H1 (cell line): Measurements from ENCODE around the gene IDH2. TPM values are rescaled to one million over a fixed set of nuclear protein-coding genes. Genes with fewer than 3 reads are reported as not detected.
A peak's percentile ranks its signal among the peaks of the same experiment; 100 is the strongest.

Experiments
- CTCF ChIA-PET: fragments of 300-600 bp; sonication (Branson Sonifier 250); formaldehyde crosslinking; loops from one replicate; lab custom pipeline; 2021; ENCODE audit not compliant: partially characterized antibody; lab: Charles Lee
- POLR2A ChIA-PET: fragments of 300-600 bp; sonication (Branson Sonifier 250); formaldehyde crosslinking; loops from one replicate; lab custom pipeline; 2021; ENCODE audit warnings: inconsistent platforms; ENCODE audit not compliant: partially characterized antibody; lab: Charles Lee
- DNase-seq, 2 experiments: peaks; one replicate each; pipeline versions ENCODE4 v3.0.0 to v3.0.0-alpha.2; 2010 to 2022; ENCODE audit warnings: low spot score in 2 of 2, low read depth in 1 of 2, mixed read lengths in 1 of 2
- FAIRE-seq: peaks from 2 replicates; lab custom pipeline; 2011; peaks lifted over from hg19 to GRCh38; lab: Jason Lieb, UNC
- H2AFZ ChIP-seq: 2 replicates; pipeline ENCODE4 v1.8.1; 2012; ENCODE audit warnings: low read length, inconsistent platforms
- H2AK5ac ChIP-seq: 2 replicates; pipeline ENCODE4 v1.6.1; 2013; ENCODE audit warnings: low read depth, low read length
- H2BK120ac ChIP-seq: replicated peaks from 2 replicates; pipeline ENCODE3; 2013; ENCODE audit warnings: low read depth, low read length, inconsistent platforms
- H2BK12ac ChIP-seq: 2 replicates; pipeline ENCODE4 v1.6.1; 2013; ENCODE audit warnings: low read depth, low read length
- H2BK15ac ChIP-seq: 2 replicates; pipeline ENCODE4 v1.6.1; 2013; ENCODE audit warnings: low read length
- H2BK20ac ChIP-seq: 2 replicates; pipeline ENCODE4 v1.6.1; 2013; ENCODE audit warnings: low read length
- H2BK5ac ChIP-seq: 2 replicates; pipeline ENCODE4 v1.6.1; 2013; ENCODE audit warnings: low read depth, low read length
- H3K14ac ChIP-seq: 2 replicates; pipeline ENCODE4 v1.6.1; 2013; ENCODE audit warnings: inconsistent platforms; ENCODE audit not compliant: insufficient read length
- H3K18ac ChIP-seq: 2 replicates; pipeline ENCODE4 v1.6.1; 2013; ENCODE audit warnings: low read length; ENCODE audit errors: extremely low read depth
- H3K23ac ChIP-seq: 2 replicates; pipeline ENCODE4 v1.6.1; 2013; ENCODE audit warnings: inconsistent platforms; ENCODE audit not compliant: insufficient read length
- H3K23me2 ChIP-seq: 2 replicates; pipeline ENCODE4 v1.6.1; 2013; ENCODE audit warnings: low read depth, low read length
- H3K27ac ChIP-seq: 2 replicates; pipeline ENCODE4 v1.6.1; 2011; ENCODE audit warnings: low read depth, low read length, inconsistent platforms
- H3K27me3 ChIP-seq, 4 experiments: replicated peaks in 1 of 4; 1 replicate in 1 of 4; 2 replicates in 3 of 4; pipeline versions ENCODE4 v1.6.1 to v1.8.1; 2011 to 2013; ENCODE audit warnings: low read length in 3 of 4, mild to moderate bottlenecking in 3 of 4, inconsistent platforms in 2 of 4, mixed read lengths in 2 of 4, moderate library complexity in 1 of 4; ENCODE audit not compliant: control insufficient read depth in 3 of 4, insufficient read depth in 3 of 4; ENCODE audit errors: extremely low read depth in 1 of 4
- H3K36me3 ChIP-seq, 4 experiments: 2 replicates each; pipeline versions ENCODE4 v1.6.1 to v1.8.1; 2011 to 2013; ENCODE audit warnings: mild to moderate bottlenecking in 4 of 4, low read length in 3 of 4, moderate library complexity in 2 of 4, control low read depth in 1 of 4, inconsistent platforms in 1 of 4; ENCODE audit not compliant: insufficient read depth in 4 of 4, control insufficient read depth in 2 of 4
- H3K4ac ChIP-seq: replicated peaks from 2 replicates; pipeline ENCODE3; 2013; ENCODE audit warnings: low read length, low read depth, mixed read lengths, inconsistent platforms; ENCODE audit not compliant: insufficient read length
- H3K4me1 ChIP-seq, 4 experiments: replicated peaks in 1 of 4; 1 replicate in 1 of 4; 2 replicates in 3 of 4; pipeline versions ENCODE4 v1.6.1 to v1.8.1; 2011 to 2013; ENCODE audit warnings: low read length in 3 of 4, inconsistent platforms in 2 of 4, mixed read lengths in 1 of 4; ENCODE audit not compliant: insufficient read depth in 4 of 4, control insufficient read depth in 3 of 4
- H3K4me2 ChIP-seq, 2 experiments: 2 replicates each; pipeline versions ENCODE4 v1.6.1 to v1.8.1; 2011 to 2013; ENCODE audit warnings: low read depth in 2 of 2, low read length in 2 of 2, control low read depth in 1 of 2, inconsistent platforms in 1 of 2, mild to moderate bottlenecking in 1 of 2; ENCODE audit not compliant: insufficient read depth in 1 of 2
- H3K4me3 ChIP-seq, 4 experiments: fragments of 200-600, 300-600 bp in 1 of 4; sonication (generic), shearing (Covaris generic), sonication (Bioruptor Twin) in 1 of 4; 2 replicates each; pipeline versions ENCODE4 v1.5.1 to v1.8.1; 2011 to 2016; ENCODE audit warnings: low read length in 4 of 4, low read depth in 3 of 4, control low read depth in 2 of 4, inconsistent platforms in 2 of 4, mild to moderate bottlenecking in 2 of 4, mixed read lengths in 1 of 4, moderate library complexity in 1 of 4; ENCODE audit not compliant: insufficient read depth in 2 of 4; ENCODE audit errors: extremely low read depth in 1 of 4
- H3K56ac ChIP-seq: replicated peaks from 2 replicates; pipeline ENCODE3; 2013; ENCODE audit warnings: low read depth, mild to moderate bottlenecking, mixed read lengths, low read length, inconsistent platforms; ENCODE audit not compliant: insufficient read length
- H3K79me1 ChIP-seq: 2 replicates; pipeline ENCODE4 v1.6.1; 2013; ENCODE audit warnings: low read depth, low read length, control low read depth
- H3K79me2 ChIP-seq, 2 experiments: 2 replicates each; pipeline versions ENCODE4 v1.6.1 to v1.8.1; 2012 to 2013; ENCODE audit warnings: low read length in 2 of 2, mild to moderate bottlenecking in 2 of 2, inconsistent platforms in 1 of 2; ENCODE audit not compliant: insufficient read depth in 2 of 2, control insufficient read depth in 1 of 2
- H3K9ac ChIP-seq, 4 experiments: replicated peaks in 1 of 4; 1 replicate in 1 of 4; 2 replicates in 3 of 4; pipeline versions ENCODE4 v1.6.1 to v1.8.1; 2011 to 2013; ENCODE audit warnings: low read depth in 3 of 4, low read length in 3 of 4, control low read depth in 2 of 4, mild to moderate bottlenecking in 2 of 4, moderate library complexity in 2 of 4, inconsistent platforms in 1 of 4; ENCODE audit errors: extremely low read depth in 1 of 4
- H3K9me3 ChIP-seq, 2 experiments: 2 replicates each; pipeline versions ENCODE4 v1.6.1 to v1.8.1; 2012 to 2013; ENCODE audit warnings: mild to moderate bottlenecking in 2 of 2, moderate library complexity in 2 of 2, control low read depth in 1 of 2, inconsistent platforms in 1 of 2, low read depth in 1 of 2, low read length in 1 of 2, mixed read lengths in 1 of 2; ENCODE audit not compliant: insufficient read depth in 2 of 2
- H4K20me1 ChIP-seq, 2 experiments: replicated peaks in 1 of 2; 2 replicates each; pipeline versions ENCODE3 to v1.8.1; 2011 to 2013; ENCODE audit warnings: inconsistent platforms in 2 of 2, low read length in 2 of 2, mild to moderate bottlenecking in 1 of 2; ENCODE audit not compliant: insufficient read depth in 2 of 2, control insufficient read depth in 1 of 2
- H4K5ac ChIP-seq: 2 replicates; pipeline ENCODE4 v1.6.1; 2013; ENCODE audit warnings: low read length, low read depth, mixed read lengths, inconsistent platforms; ENCODE audit not compliant: insufficient read length
- H4K8ac ChIP-seq: 2 replicates; pipeline ENCODE4 v1.8.0; 2013; ENCODE audit warnings: mild to moderate bottlenecking, moderate library complexity, low read length, inconsistent platforms; ENCODE audit not compliant: insufficient read depth; ENCODE audit errors: extremely low read depth
- H4K91ac ChIP-seq: replicated peaks from 2 replicates; pipeline ENCODE3; 2013; ENCODE audit warnings: low read length, mixed read lengths, inconsistent platforms; ENCODE audit not compliant: insufficient read length
- CHD1 ChIP-seq: IDR thresholded peaks from 2 replicates; pipeline ENCODE4 v1.6.1; 2012; ENCODE audit warnings: low read depth, low read length, improper control_type of control experiment
- CTBP2 ChIP-seq: IDR thresholded peaks from 2 replicates; pipeline ENCODE4 v1.7.0; 2011; ENCODE audit warnings: borderline replicate concordance, mild to moderate bottlenecking, moderate library complexity, mixed read lengths, low read length; ENCODE audit not compliant: insufficient read depth, insufficient read length
- KDM1A ChIP-seq: fragments of 200-600, 300-600 bp; sonication (generic); IDR thresholded peaks from 2 replicates; pipeline ENCODE4 v1.7.1; 2016; ENCODE audit warnings: mild to moderate bottlenecking, low read length, borderline replicate concordance
- POU5F1 ChIP-seq: IDR thresholded peaks from 2 replicates; pipeline ENCODE4 v1.6.1; 2011; ENCODE audit warnings: low read depth, mild to moderate bottlenecking, low read length, moderate library complexity
- RAD21 ChIP-seq, 2 experiments: IDR thresholded peaks in 1 of 2; conservative IDR thresholded peaks in 1 of 2; 2 replicates each; pipeline ENCODE4 v1.6.1; 2011; ENCODE audit warnings: low read depth in 2 of 2, low read length in 2 of 2, improper control_type of control experiment in 1 of 2, inconsistent platforms in 1 of 2, mild to moderate bottlenecking in 1 of 2, moderate library complexity in 1 of 2
- RBBP5 ChIP-seq: IDR thresholded peaks from 2 replicates; pipeline ENCODE4 v1.7.1; 2012; ENCODE audit warnings: low read depth, mild to moderate bottlenecking, inconsistent platforms, low read length, moderate library complexity, borderline replicate concordance
- SIN3A ChIP-seq, 2 experiments: IDR thresholded peaks in 1 of 2; conservative IDR thresholded peaks in 1 of 2; 2 replicates each; pipeline ENCODE4 v1.6.1; 2011 to 2012; ENCODE audit warnings: low read length in 2 of 2, improper control_type of control experiment in 1 of 2, low read depth in 1 of 2, mild to moderate bottlenecking in 1 of 2
- SIRT6 ChIP-seq: IDR thresholded peaks from one replicate; pipeline ENCODE4 v1.7.1; 2012; ENCODE audit warnings: low read length, inconsistent platforms
- USF2 ChIP-seq: IDR thresholded peaks from 2 replicates; pipeline ENCODE4 v1.6.1; 2011; ENCODE audit warnings: low read length, improper control_type of control experiment
- WGBS, 2 experiments: shearing (Covaris generic) in 1 of 2; methylation state at CpG; one replicate each; pipeline versions ENCODE4 v1.1.6 to v1.1.7; 2013 to 2015; ENCODE audit warnings: low lambda C conversion rate in 2 of 2, mixed read lengths in 2 of 2, inconsistent platforms in 1 of 2, low coverage in 1 of 2, missing lambda C conversion rate in 1 of 2; ENCODE audit not compliant: insufficient replicate concordance in 2 of 2, insufficient coverage in 1 of 2, insufficient read length in 1 of 2; ENCODE audit errors: extremely low coverage in 1 of 2, missing lambda C conversion rate in 1 of 2; 5-methylcytosine and 5-hydroxymethylcytosine counted together
- polyA plus RNA-seq, 7 experiments: library from polyadenylated mRNA; depleted of rRNA in 3 of 7; stranded (reverse) in 5 of 7; unstranded in 2 of 7; fragments of >200 nt in 5 of 7; fragments of 200-250 nt in 2 of 7; gene quantifications; 1 replicate in 5 of 7; 2 replicates in 1 of 7; 4 replicates in 1 of 7; pipeline versions ENCODE4 v1.2.1 to v1.2.3, GENCODE V29; 2011 to 2013; ENCODE audit warnings: missing spikeins in 2 of 7, mixed read lengths in 2 of 7
- total RNA-seq: library from RNA; stranded (reverse); fragmentation: NEBNext Ultra II Directional; extraction: Animal tissue kit (Norgen Biotek cat#: 25700); gene quantifications from 2 replicates; pipeline ENCODE4 v1.2.1, GENCODE V29; 2021

The IDH2 gene
- total and polyA plus RNA-seq, 2 of the 8 experiments (the other 6 are each of a cell fraction or from before 2014, with no cell fraction given), result 64.2 to 84.6 TPM

- H3K4me1 ChIP-seq, result no peaks in the 10 kb centered on the region; a peak in 5 of 7 replicates
- H3K9me3 ChIP-seq, result no peaks in the 10 kb centered on the region
- no peak overlapping the region for H2BK12ac ChIP-seq
- H3K27me3 ChIP-seq, result no peaks in the 10 kb centered on the region; a peak in 1 of 7 replicates
- H3K14ac ChIP-seq, result no peak overlapping the region
- H3K56ac ChIP-seq, result no peak overlapping the region
- no peaks in the 10 kb centered on the region for H3K79me1 ChIP-seq
- H4K20me1 ChIP-seq, result no peaks in the 10 kb centered on the region
- no peak overlapping the region for H2BK20ac ChIP-seq
- 0 out of 2 replicates have a peak overlapping the region, but pooled peaks have one; percentile 4 for H2AFZ ChIP-seq
- no peak overlapping the region for H3K4me2 ChIP-seq
- no peak overlapping the region for H3K4ac ChIP-seq
- no peak overlapping the region for H2BK5ac ChIP-seq
- no peak overlapping the region for H3K18ac ChIP-seq
- no peaks in the 10 kb centered on the region for H3K36me3 ChIP-seq
- no peak overlapping the region for H4K91ac ChIP-seq
- H4K8ac ChIP-seq, result no peak overlapping the region
- no peak overlapping the region for H3K27ac ChIP-seq
- H2BK120ac ChIP-seq, result no peak overlapping the region
- H3K23me2 ChIP-seq, result no peaks in the 10 kb centered on the region
- FAIRE-seq (no peak), DNase-seq (no peak)
- H4K5ac ChIP-seq, result no peak overlapping the region
- WGBS, 2 experiments, result 90% methylated on average over 9 of the region's 9 CpGs; no CpG with 5 or more reads in 1 of the 2 experiments
- no peak overlapping the region for H3K23ac ChIP-seq
- POLR2A ChIA-PET, result interaction anchor here (1.0 kb wide), 2 partner anchors 19 to 148 kb away, joined by 3 read pairs; no protein-coding TSS in a partner anchor
- CTCF ChIA-PET, result interaction anchor here (0.9 to 12.3 kb wide), 9 partner anchors 45 to 148 kb away, joined by 3 to 115 read pairs (median 5); partner anchors contain the start of genes CIB1, GDPGP1, SEMA4B and TTLL13
- no peak overlapping the region for H3K9ac ChIP-seq
- H2AK5ac ChIP-seq, result no peak overlapping the region
- no peaks in the 10 kb centered on the region for H3K79me2 ChIP-seq
- H3K4me3 ChIP-seq, result no peak overlapping the region
- no peak overlapping the region for H2BK15ac ChIP-seq
- no peak for TF ChIP-seq USF2
- TF ChIP-seq RBBP5, result no peak
- no peak for TF ChIP-seq CHD1
- no peak for TF ChIP-seq RAD21 (IDR thresholded peaks at IDR 0.05 in 1 of 2, conservative IDR thresholded peaks at IDR 0.05 in 1 of 2; ENCODE audit: low read depth in 2 of 2, low read length in 2 of 2)
- TF ChIP-seq CTBP2, result no peak
- no peak for TF ChIP-seq SIN3A (conservative IDR thresholded peaks at IDR 0.05 in 1 of 2, IDR thresholded peaks at IDR 0.05 in 1 of 2; ENCODE audit: low read depth in 1 of 2, low read length in 2 of 2)
- no peak for TF ChIP-seq POU5F1
- no peak for TF ChIP-seq KDM1A
- TF ChIP-seq SIRT6, result no peak
Measured at GRCh38 chr15:90145259-90145658, 43.0 kb upstream of the IDH2 start.
